Measurements from ENCODE around the gene PTMS. TPM values are rescaled to one million over a fixed set of nuclear protein-coding genes. Genes with fewer than 3 reads are reported as not detected.

PTMS gene
- total and polyA plus RNA-seq, 9 of the 15 experiments (the other 6 are each of a cell fraction or from before 2014, with no cell fraction given), result 5.1 to 287 (median 78.5) TPM

DNA sequence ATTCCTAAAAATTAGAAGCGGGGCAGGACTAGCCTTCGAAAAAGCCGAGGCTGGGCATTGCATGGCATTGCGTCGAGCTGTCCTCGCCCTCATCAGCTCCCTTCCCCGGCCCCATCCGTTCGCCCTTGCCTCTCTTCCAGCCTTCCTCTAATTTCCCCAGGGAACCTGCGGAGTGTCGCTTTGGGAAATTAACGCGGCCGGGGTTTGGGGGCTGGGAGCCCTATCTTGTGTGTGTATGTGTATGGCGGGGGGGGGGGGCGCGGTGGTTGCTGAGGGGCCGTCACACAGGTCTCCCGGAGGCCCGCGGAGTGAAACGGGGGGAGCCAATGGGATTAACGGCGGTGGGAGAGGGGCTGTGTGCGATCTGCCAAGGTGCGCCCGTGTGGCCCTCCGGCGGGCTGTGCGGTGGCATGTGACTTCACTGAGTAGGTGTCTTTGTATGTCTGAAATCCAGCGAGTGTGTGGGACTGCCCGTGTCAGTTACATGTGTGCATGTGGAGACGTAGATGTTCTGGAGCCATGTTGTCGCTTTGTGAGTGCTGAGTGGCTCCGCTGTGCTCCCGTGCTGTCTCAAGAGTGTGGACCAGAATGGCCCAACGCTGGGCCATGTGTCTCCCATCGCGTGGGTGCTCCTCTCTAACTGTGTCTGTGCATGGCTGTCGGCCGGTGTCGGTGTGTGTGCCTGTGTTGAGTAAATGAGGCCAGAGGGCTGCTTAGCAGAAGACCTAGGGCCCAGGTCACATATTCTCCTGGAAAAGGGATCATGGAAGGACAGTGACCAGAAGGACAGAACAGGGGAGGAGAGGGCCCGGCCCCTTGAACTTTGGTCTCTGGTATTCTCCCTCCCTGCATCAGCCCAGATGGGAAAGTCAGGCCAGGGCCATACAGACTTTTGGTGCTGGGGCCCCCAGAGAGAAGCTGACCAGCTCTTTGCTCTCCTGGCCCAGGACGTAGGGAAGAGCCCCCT is 1.5 kb downstream of the PTMS start (continued):
- TF ChIP-seq, protein P1, sequence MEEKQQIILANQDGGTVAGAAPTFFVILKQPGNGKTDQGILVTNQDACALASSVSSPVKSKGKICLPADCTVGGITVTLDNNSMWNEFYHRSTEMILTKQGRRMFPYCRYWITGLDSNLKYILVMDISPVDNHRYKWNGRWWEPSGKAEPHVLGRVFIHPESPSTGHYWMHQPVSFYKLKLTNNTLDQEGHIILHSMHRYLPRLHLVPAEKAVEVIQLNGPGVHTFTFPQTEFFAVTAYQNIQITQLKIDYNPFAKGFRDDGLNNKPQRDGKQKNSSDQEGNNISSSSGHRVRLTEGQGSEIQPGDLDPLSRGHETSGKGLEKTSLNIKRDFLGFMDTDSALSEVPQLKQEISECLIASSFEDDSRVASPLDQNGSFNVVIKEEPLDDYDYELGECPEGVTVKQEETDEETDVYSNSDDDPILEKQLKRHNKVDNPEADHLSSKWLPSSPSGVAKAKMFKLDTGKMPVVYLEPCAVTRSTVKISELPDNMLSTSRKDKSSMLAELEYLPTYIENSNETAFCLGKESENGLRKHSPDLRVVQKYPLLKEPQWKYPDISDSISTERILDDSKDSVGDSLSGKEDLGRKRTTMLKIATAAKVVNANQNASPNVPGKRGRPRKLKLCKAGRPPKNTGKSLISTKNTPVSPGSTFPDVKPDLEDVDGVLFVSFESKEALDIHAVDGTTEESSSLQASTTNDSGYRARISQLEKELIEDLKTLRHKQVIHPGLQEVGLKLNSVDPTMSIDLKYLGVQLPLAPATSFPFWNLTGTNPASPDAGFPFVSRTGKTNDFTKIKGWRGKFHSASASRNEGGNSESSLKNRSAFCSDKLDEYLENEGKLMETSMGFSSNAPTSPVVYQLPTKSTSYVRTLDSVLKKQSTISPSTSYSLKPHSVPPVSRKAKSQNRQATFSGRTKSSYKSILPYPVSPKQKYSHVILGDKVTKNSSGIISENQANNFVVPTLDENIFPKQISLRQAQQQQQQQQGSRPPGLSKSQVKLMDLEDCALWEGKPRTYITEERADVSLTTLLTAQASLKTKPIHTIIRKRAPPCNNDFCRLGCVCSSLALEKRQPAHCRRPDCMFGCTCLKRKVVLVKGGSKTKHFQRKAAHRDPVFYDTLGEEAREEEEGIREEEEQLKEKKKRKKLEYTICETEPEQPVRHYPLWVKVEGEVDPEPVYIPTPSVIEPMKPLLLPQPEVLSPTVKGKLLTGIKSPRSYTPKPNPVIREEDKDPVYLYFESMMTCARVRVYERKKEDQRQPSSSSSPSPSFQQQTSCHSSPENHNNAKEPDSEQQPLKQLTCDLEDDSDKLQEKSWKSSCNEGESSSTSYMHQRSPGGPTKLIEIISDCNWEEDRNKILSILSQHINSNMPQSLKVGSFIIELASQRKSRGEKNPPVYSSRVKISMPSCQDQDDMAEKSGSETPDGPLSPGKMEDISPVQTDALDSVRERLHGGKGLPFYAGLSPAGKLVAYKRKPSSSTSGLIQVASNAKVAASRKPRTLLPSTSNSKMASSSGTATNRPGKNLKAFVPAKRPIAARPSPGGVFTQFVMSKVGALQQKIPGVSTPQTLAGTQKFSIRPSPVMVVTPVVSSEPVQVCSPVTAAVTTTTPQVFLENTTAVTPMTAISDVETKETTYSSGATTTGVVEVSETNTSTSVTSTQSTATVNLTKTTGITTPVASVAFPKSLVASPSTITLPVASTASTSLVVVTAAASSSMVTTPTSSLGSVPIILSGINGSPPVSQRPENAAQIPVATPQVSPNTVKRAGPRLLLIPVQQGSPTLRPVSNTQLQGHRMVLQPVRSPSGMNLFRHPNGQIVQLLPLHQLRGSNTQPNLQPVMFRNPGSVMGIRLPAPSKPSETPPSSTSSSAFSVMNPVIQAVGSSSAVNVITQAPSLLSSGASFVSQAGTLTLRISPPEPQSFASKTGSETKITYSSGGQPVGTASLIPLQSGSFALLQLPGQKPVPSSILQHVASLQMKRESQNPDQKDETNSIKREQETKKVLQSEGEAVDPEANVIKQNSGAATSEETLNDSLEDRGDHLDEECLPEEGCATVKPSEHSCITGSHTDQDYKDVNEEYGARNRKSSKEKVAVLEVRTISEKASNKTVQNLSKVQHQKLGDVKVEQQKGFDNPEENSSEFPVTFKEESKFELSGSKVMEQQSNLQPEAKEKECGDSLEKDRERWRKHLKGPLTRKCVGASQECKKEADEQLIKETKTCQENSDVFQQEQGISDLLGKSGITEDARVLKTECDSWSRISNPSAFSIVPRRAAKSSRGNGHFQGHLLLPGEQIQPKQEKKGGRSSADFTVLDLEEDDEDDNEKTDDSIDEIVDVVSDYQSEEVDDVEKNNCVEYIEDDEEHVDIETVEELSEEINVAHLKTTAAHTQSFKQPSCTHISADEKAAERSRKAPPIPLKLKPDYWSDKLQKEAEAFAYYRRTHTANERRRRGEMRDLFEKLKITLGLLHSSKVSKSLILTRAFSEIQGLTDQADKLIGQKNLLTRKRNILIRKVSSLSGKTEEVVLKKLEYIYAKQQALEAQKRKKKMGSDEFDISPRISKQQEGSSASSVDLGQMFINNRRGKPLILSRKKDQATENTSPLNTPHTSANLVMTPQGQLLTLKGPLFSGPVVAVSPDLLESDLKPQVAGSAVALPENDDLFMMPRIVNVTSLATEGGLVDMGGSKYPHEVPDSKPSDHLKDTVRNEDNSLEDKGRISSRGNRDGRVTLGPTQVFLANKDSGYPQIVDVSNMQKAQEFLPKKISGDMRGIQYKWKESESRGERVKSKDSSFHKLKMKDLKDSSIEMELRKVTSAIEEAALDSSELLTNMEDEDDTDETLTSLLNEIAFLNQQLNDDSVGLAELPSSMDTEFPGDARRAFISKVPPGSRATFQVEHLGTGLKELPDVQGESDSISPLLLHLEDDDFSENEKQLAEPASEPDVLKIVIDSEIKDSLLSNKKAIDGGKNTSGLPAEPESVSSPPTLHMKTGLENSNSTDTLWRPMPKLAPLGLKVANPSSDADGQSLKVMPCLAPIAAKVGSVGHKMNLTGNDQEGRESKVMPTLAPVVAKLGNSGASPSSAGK (IDR thresholded peaks at IDR 0.05), result 0 out of 2 replicates have a peak, but pooled peaks have one; percentile 23
- TF ChIP-seq SP1 (CRISPR knock-in tag; IDR thresholded peaks at IDR 0.05), result 0 out of 2 replicates have a peak, but pooled peaks have one; percentile 3
- TF ChIP-seq, protein P2, sequence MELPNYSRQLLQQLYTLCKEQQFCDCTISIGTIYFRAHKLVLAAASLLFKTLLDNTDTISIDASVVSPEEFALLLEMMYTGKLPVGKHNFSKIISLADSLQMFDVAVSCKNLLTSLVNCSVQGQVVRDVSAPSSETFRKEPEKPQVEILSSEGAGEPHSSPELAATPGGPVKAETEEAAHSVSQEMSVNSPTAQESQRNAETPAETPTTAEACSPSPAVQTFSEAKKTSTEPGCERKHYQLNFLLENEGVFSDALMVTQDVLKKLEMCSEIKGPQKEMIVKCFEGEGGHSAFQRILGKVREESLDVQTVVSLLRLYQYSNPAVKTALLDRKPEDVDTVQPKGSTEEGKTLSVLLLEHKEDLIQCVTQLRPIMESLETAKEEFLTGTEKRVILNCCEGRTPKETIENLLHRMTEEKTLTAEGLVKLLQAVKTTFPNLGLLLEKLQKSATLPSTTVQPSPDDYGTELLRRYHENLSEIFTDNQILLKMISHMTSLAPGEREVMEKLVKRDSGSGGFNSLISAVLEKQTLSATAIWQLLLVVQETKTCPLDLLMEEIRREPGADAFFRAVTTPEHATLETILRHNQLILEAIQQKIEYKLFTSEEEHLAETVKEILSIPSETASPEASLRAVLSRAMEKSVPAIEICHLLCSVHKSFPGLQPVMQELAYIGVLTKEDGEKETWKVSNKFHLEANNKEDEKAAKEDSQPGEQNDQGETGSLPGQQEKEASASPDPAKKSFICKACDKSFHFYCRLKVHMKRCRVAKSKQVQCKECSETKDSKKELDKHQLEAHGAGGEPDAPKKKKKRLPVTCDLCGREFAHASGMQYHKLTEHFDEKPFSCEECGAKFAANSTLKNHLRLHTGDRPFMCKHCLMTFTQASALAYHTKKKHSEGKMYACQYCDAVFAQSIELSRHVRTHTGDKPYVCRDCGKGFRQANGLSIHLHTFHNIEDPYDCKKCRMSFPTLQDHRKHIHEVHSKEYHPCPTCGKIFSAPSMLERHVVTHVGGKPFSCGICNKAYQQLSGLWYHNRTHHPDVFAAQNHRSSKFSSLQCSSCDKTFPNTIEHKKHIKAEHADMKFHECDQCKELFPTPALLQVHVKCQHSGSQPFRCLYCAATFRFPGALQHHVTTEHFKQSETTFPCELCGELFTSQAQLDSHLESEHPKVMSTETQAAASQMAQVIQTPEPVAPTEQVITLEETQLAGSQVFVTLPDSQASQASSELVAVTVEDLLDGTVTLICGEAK (IDR thresholded peaks at IDR 0.05), result peak; percentile 12; the same call in 1 of the 2 replicates
- TF ChIP-seq, protein P2 (CRISPR knock-in tag; IDR thresholded peaks at IDR 0.05), result no peak

All from K562 (cell line).